Endothelial cell of umbilical vein (primary cell): ENCODE data around the gene CFAP161. TPM values are rescaled to one million over a fixed set of nuclear protein-coding genes. Genes with fewer than 3 reads are reported as not detected.

Source experiments
- BruUV-seq: library from RNA; stranded (reverse); fragments of 400-500 nt; replicated peaks from 2 replicates; lab custom pipeline; 2021; lab: Mats Ljungman, UMichigan
- CTCF ChIA-PET: fragments of 300-600, 350-600 bp; sonication (Branson Sonifier 250); formaldehyde crosslinking; loops from one replicate; lab custom pipeline; 2021; ENCODE audit warnings: antibody characterized with exemption, inconsistent platforms; lab: Charles Lee
- POLR2A ChIA-PET: fragments of 300-600, 350-600 bp; sonication (Branson Sonifier 250); formaldehyde crosslinking; loops from one replicate; lab custom pipeline; 2021; ENCODE audit warnings: antibody characterized with exemption, inconsistent platforms; lab: Charles Lee
- DNase-seq: peaks from one replicate; pipeline ENCODE4 v3.0.0-alpha.2; 2011; ENCODE audit warnings: low read depth, low spot score
- FAIRE-seq: peaks from 2 replicates; lab custom pipeline; 2011; peaks lifted over from hg19 to GRCh38; lab: Jason Lieb, UNC
- H2AFZ ChIP-seq: 2 replicates; pipeline ENCODE4 v1.6.0; 2012; ENCODE audit warnings: low read depth, low read length, control low read depth, inconsistent platforms
- H3K27ac ChIP-seq: 2 replicates; pipeline ENCODE4 v1.5.1; 2011; ENCODE audit warnings: low read depth, mild to moderate bottlenecking, control low read depth, low read length, moderate library complexity; ENCODE audit not compliant: insufficient read depth
- H3K27me3 ChIP-seq, 2 experiments: 2 replicates each; pipeline versions ENCODE4 v1.6.0 to v1.6.1; 2011; ENCODE audit warnings: low read length in 2 of 2, mixed read lengths in 1 of 2; ENCODE audit not compliant: control insufficient read depth in 2 of 2, insufficient read depth in 2 of 2
- H3K36me3 ChIP-seq, 2 experiments: 2 replicates in 1 of 2; 3 replicates in 1 of 2; pipeline ENCODE4 v1.5.1; 2011; ENCODE audit warnings: low read length in 2 of 2, mild to moderate bottlenecking in 1 of 2, moderate library complexity in 1 of 2; ENCODE audit not compliant: control insufficient read depth in 2 of 2, insufficient read depth in 2 of 2; ENCODE audit errors: extremely low read depth in 1 of 2
- H3K4me1 ChIP-seq: 3 replicates; pipeline ENCODE4 v1.5.1; 2011; ENCODE audit warnings: mild to moderate bottlenecking, low read length; ENCODE audit not compliant: control insufficient read depth, insufficient read depth; ENCODE audit errors: extremely low read depth
- H3K4me2 ChIP-seq: 2 replicates; pipeline ENCODE4 v1.6.1; 2011; ENCODE audit warnings: low read length, control low read depth, mixed read lengths; ENCODE audit not compliant: insufficient read depth
- H3K4me3 ChIP-seq, 3 experiments: fragments of 200-600 bp in 1 of 3; sonication (generic), shearing (Covaris generic) in 1 of 3; replicated peaks in 1 of 3; 2 replicates each; pipeline ENCODE4 v1.5.1; 2011 to 2016; ENCODE audit warnings: control low read depth in 3 of 3, low read length in 3 of 3, mild to moderate bottlenecking in 2 of 3, inconsistent platforms in 1 of 3, low read depth in 1 of 3, moderate library complexity in 1 of 3; ENCODE audit not compliant: insufficient read depth in 1 of 3
- H3K79me2 ChIP-seq: 2 replicates; pipeline ENCODE4 v1.6.0; 2012; ENCODE audit warnings: low read length, inconsistent platforms; ENCODE audit not compliant: control insufficient read depth, insufficient read depth
- H3K9ac ChIP-seq: replicated peaks from 2 replicates; pipeline ENCODE3; 2011; ENCODE audit warnings: low read length, control low read depth; ENCODE audit not compliant: insufficient read depth; ENCODE audit errors: extremely low read depth
- H3K9me1 ChIP-seq: replicated peaks from 3 replicates; pipeline ENCODE4 v1.6.0; 2011; ENCODE audit warnings: mild to moderate bottlenecking, low read length; ENCODE audit not compliant: control insufficient read depth, insufficient read depth; ENCODE audit errors: extremely low read depth
- H3K9me3 ChIP-seq: replicated peaks from 2 replicates; pipeline ENCODE4 v1.5.1; 2012; ENCODE audit warnings: low read length, inconsistent platforms; ENCODE audit not compliant: control insufficient read depth, insufficient read depth
- H4K20me1 ChIP-seq: replicated peaks from 2 replicates; pipeline ENCODE3; 2011; ENCODE audit warnings: mild to moderate bottlenecking, low read length; ENCODE audit not compliant: control insufficient read depth, insufficient read depth; ENCODE audit errors: extremely low read depth
- EZH2 ChIP-seq: IDR thresholded peaks from 2 replicates; pipeline ENCODE4 v1.6.1; 2012; ENCODE audit warnings: borderline replicate concordance, low read depth, mild to moderate bottlenecking, moderate library complexity, low read length, inconsistent platforms; ENCODE audit not compliant: severe bottlenecking
- FOS ChIP-seq: IDR thresholded peaks from 2 replicates; pipeline ENCODE4 v1.6.1; 2011; ENCODE audit warnings: mild to moderate bottlenecking, low read length, moderate library complexity, borderline replicate concordance; ENCODE audit not compliant: insufficient read depth
- GATA2 ChIP-seq: IDR thresholded peaks from 2 replicates; pipeline ENCODE4 v1.7.0; 2011; ENCODE audit warnings: low read depth, mild to moderate bottlenecking, moderate library complexity, mixed read lengths, low read length; ENCODE audit not compliant: insufficient read length, insufficient read depth
- JUN ChIP-seq: IDR thresholded peaks from 2 replicates; pipeline ENCODE4 v1.6.1; 2011; ENCODE audit warnings: borderline replicate concordance, low read depth; ENCODE audit not compliant: insufficient read length, insufficient read depth
- MYC ChIP-seq: IDR thresholded peaks from one replicate; pipeline ENCODE4 v1.6.1; 2011; ENCODE audit warnings: mild to moderate bottlenecking, low read depth, low read length
- POLR2A ChIP-seq: IDR thresholded peaks from 2 replicates; pipeline ENCODE4 v1.6.1; 2012; ENCODE audit warnings: low read depth, mild to moderate bottlenecking, control low read depth, low read length
- POLR2AphosphoS5 ChIP-seq: IDR thresholded peaks from 2 replicates; pipeline ENCODE4 v1.6.1; 2012; ENCODE audit warnings: low read depth, mild to moderate bottlenecking, control low read depth, low read length, moderate library complexity; ENCODE audit not compliant: insufficient read depth
- dilution Hi-C: fragments of 300-500 bp; cut with MboI; formaldehyde crosslinking; loops from one replicate; pipeline ENCODE4 v1.15.0; 2019; ENCODE audit warnings: low sequenced_read_pairs; ENCODE audit not compliant: extremely low pct_ligation_motif_present
- intact Hi-C: fragments of 100-400 bp; cut with micrococcal nuclease; formaldehyde crosslinking; loops from one replicate; pipeline ENCODE4 v1.10.0; 2022
- polyA plus RNA-seq, 4 experiments: library from polyadenylated mRNA; depleted of rRNA in 3 of 4; stranded (reverse) in 3 of 4; unstranded in 1 of 4; fragments of >200 nt; gene quantifications; 2 replicates each; pipeline versions ENCODE4 v1.2.1 to v1.2.3, GENCODE V29; 2011 to 2012; ENCODE audit warnings: missing spikeins in 1 of 4
- total RNA-seq: library from RNA; stranded (reverse); gene quantifications from 2 replicates; pipeline ENCODE4 v1.2.3, GENCODE V29; 2021
- TF ChIP-seq, protein P1 (sequence below): IDR thresholded peaks from 2 replicates; pipeline ENCODE4 v1.6.1; 2011; ENCODE audit not compliant: insufficient read depth, insufficient read length
- TF ChIP-seq, protein P2 (sequence below), 2 donors: IDR thresholded peaks; 1 replicate in 1 of 2; 2 replicates in 1 of 2; pipeline ENCODE4 v1.5.1; 2011; ENCODE audit warnings: low read length in 2 of 2, mild to moderate bottlenecking in 2 of 2, moderate library complexity in 2 of 2, control low read depth in 1 of 2, inconsistent platforms in 1 of 2, low read depth in 1 of 2; ENCODE audit not compliant: insufficient read depth in 1 of 2; ENCODE audit errors: extremely low read depth in 1 of 2

CFAP161 gene
- total and polyA plus RNA-seq, 2 donors (not counting 3 experiments of a cell fraction or from before 2014, with no cell fraction given), result 0.08 TPM; not detected in 1

- H2AFZ ChIP-seq, result no peak overlapping the region
- H4K20me1 ChIP-seq, result no peaks in the 10 kb centered on the region
- TF ChIP-seq POLR2A, result no peak
- TF ChIP-seq JUN, result no peak
- no peak for TF ChIP-seq FOS
- no peak for TF ChIP-seq POLR2AphosphoS5
- TF ChIP-seq, protein P1, sequence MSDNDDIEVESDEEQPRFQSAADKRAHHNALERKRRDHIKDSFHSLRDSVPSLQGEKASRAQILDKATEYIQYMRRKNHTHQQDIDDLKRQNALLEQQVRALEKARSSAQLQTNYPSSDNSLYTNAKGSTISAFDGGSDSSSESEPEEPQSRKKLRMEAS, result no peak
- TF ChIP-seq, protein P2, sequence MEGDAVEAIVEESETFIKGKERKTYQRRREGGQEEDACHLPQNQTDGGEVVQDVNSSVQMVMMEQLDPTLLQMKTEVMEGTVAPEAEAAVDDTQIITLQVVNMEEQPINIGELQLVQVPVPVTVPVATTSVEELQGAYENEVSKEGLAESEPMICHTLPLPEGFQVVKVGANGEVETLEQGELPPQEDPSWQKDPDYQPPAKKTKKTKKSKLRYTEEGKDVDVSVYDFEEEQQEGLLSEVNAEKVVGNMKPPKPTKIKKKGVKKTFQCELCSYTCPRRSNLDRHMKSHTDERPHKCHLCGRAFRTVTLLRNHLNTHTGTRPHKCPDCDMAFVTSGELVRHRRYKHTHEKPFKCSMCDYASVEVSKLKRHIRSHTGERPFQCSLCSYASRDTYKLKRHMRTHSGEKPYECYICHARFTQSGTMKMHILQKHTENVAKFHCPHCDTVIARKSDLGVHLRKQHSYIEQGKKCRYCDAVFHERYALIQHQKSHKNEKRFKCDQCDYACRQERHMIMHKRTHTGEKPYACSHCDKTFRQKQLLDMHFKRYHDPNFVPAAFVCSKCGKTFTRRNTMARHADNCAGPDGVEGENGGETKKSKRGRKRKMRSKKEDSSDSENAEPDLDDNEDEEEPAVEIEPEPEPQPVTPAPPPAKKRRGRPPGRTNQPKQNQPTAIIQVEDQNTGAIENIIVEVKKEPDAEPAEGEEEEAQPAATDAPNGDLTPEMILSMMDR (IDR thresholded peaks at IDR 0.05; ENCODE audit: extremely low read depth in 1 of 2, insufficient read depth in 1 of 2, low read depth in 1 of 2, low read length in 2 of 2), result no peak
- no peak for TF ChIP-seq EZH2
- no peak for TF ChIP-seq MYC
- TF ChIP-seq GATA2, result no peak
- ChIA-PET CTCF (interaction anchor here (3.2 to 4.0 kb wide), 2 partner anchors 11 to 169 kb away, joined by 24 to 32 read pairs; no protein-coding TSS in a partner anchor), POLR2A (interaction anchor here (0.5 to 2.2 kb wide), 2 partner anchors 96 to 1073 kb away, joined by 4 to 9 read pairs; no protein-coding TSS in a partner anchor)
- H3K4me3 ChIP-seq, result no peak overlapping the region
- FAIRE-seq, result no peak
- H3K36me3 ChIP-seq, result no peaks in the 10 kb centered on the region
- dilution Hi-C loops (no loop called here), intact Hi-C loops (no loop called here)
- H3K9me3 ChIP-seq, result no peaks in the 10 kb centered on the region
- H3K9ac ChIP-seq, result no peak overlapping the region
- no peak overlapping the region for H3K4me2 ChIP-seq
- no peaks in the 10 kb centered on the region for H3K27me3 ChIP-seq
- peak; percentile 73 for DNase-seq
- H3K9me1 ChIP-seq, result no peaks in the 10 kb centered on the region
- BruUV-seq, result no TSS peak
- H3K4me1 ChIP-seq, result peaks cover 22% of the 10 kb centered on the region
- no peaks in the 10 kb centered on the region for H3K79me2 ChIP-seq
- no peak overlapping the region for H3K27ac ChIP-seq
These were observed 36.8 kb upstream of the CFAP161 start for GRCh38 chr15:81097116-81097889.
